Neutrophil (primary cell): ENCODE results near the gene SPATA16.

Experiments
- H3K27ac ChIP-seq: fragments of 200-600 bp; sonication (generic); 2 replicates; pipeline ENCODE4 v1.5.1; 2016; ENCODE audit warnings: mild to moderate bottlenecking, moderate library complexity
- H3K27me3 ChIP-seq: fragments of 200-600 bp; sonication (generic); 2 replicates; pipeline ENCODE4 v1.6.0; 2016; ENCODE audit warnings: mild to moderate bottlenecking
- H3K36me3 ChIP-seq: fragments of 200-600 bp; sonication (generic); 2 replicates; pipeline ENCODE4 v1.5.1; 2017
- H3K4me1 ChIP-seq, 2 experiments: fragments of 200-600 bp in 1 of 2; sonication (generic) in 1 of 2; 1 replicate in 1 of 2; 2 replicates in 1 of 2; pipeline versions ENCODE4 v1.5.1 to v1.6.1; 2013 to 2016; ENCODE audit warnings: low read depth in 1 of 2, low read length in 1 of 2, mild to moderate bottlenecking in 1 of 2, moderate library complexity in 1 of 2; ENCODE audit not compliant: control insufficient read depth in 1 of 2, insufficient read depth in 1 of 2
- H3K4me3 ChIP-seq, 2 experiments: fragments of 200-600 bp in 1 of 2; sonication (generic) in 1 of 2; 1 replicate in 1 of 2; 2 replicates in 1 of 2; pipeline ENCODE4 v1.5.1; 2013 to 2016; ENCODE audit warnings: low read depth in 1 of 2, low read length in 1 of 2, mild to moderate bottlenecking in 1 of 2, moderate library complexity in 1 of 2
- H3K9me3 ChIP-seq: fragments of 200-600 bp; sonication (generic); 2 replicates; pipeline ENCODE4 v1.5.1; 2016
- CTCF ChIP-seq: fragments of 200-600 bp; sonication (generic); IDR thresholded peaks from 2 replicates; pipeline ENCODE4 v1.5.1; 2016; ENCODE audit warnings: antibody characterized with exemption

The SPATA16 gene

GRCh38 chr3:172915911-172916514 lies 225.0 kb downstream of the SPATA16 start:
- Histone ChIP-seq H3K27ac (no peak overlapping the region), H3K4me1 (no peaks in the 10 kb centered on the region), H3K36me3 (no peaks in the 10 kb centered on the region), H3K9me3 (no peaks in the 10 kb centered on the region), H3K4me3 (no peak overlapping the region), H3K27me3 (peaks cover 5% of the 10 kb centered on the region)
- TF ChIP-seq CTCF: no peak

GRCh38 chr3:172914854-172915253 lies 226.2 kb downstream of the SPATA16 start:
- Histone ChIP-seq H3K9me3 (no peaks in the 10 kb centered on the region), H3K4me1 (no peaks in the 10 kb centered on the region)

GRCh38 chr3:172913911-172914655 lies 227.0 kb downstream of the SPATA16 start:
- no peak overlapping the region for H3K4me3 ChIP-seq
- H3K27me3 ChIP-seq: peaks cover 5% of the 10 kb centered on the region
- H3K9me3 ChIP-seq: no peaks in the 10 kb centered on the region
- H3K36me3 ChIP-seq: no peaks in the 10 kb centered on the region
- H3K27ac ChIP-seq: no peak overlapping the region
- no peak for TF ChIP-seq CTCF
- H3K4me1 ChIP-seq: no peaks in the 10 kb centered on the region

More at GRCh38 chr3:172914854-172915253, 226.2 kb downstream of the SPATA16 start:
- Histone ChIP-seq H3K27ac (no peak overlapping the region), H3K36me3 (no peaks in the 10 kb centered on the region), H3K27me3 (peaks cover 5% of the 10 kb centered on the region), H3K4me3 (no peak overlapping the region)
- no peak for TF ChIP-seq CTCF

GRCh38 chr3:172911142-172911541 lies 229.9 kb downstream of the SPATA16 start:
- H3K27ac ChIP-seq: no peak overlapping the region
- no peaks in the 10 kb centered on the region for H3K4me1 ChIP-seq
- H3K36me3 ChIP-seq: no peaks in the 10 kb centered on the region
- TF ChIP-seq CTCF: no peak
- H3K4me3 ChIP-seq: no peak overlapping the region
- H3K27me3 ChIP-seq: peaks cover 5% of the 10 kb centered on the region
- H3K9me3 ChIP-seq: no peaks in the 10 kb centered on the region

- Histone ChIP-seq H3K27me3 (no peaks in the 10 kb centered on the region), H3K36me3 (no peaks in the 10 kb centered on the region), H3K4me1 (no peaks in the 10 kb centered on the region), H3K4me3 (no peak overlapping the region), H3K27ac (no peak overlapping the region), H3K9me3 (no peaks in the 10 kb centered on the region)
- no peak for TF ChIP-seq CTCF
Measured at GRCh38 chr3:172908771-172909270, 232.2 kb downstream of the SPATA16 start.
